Measurements from ENCODE around the gene OGFOD2. TPM values are rescaled to one million over a fixed set of nuclear protein-coding genes. Genes with fewer than 3 reads are reported as not detected.

OGFOD2 gene
- total and polyA plus RNA-seq, 2 donors, result 12.1 to 20.6 TPM

- H3K36me3 ChIP-seq (ENCODE audit: control insufficient read depth in 2 of 2, insufficient read depth in 2 of 2, low read length in 1 of 2), result peaks cover 66 to 76% of the 10 kb centered on the region in 2 donors
- peak overlapping the region; percentile 75 to 83 for H3K27ac ChIP-seq (ENCODE audit: low read depth in 1 of 2, low read length in 1 of 2)
- H3K4me1 ChIP-seq (ENCODE audit: control insufficient read depth in 2 of 2, insufficient read depth in 2 of 2, low read length in 2 of 2), result peaks cover 24 to 53% of the 10 kb centered on the region in 2 donors
These were observed 8.9 kb downstream of the OGFOD2 start for GRCh38 chr12:122983789-122984515.

GRCh38 chr12:122984612-122985337 lies 9.7 kb downstream of the OGFOD2 start:
- peaks cover 73 to 78% of the 10 kb centered on the region in 2 donors for H3K36me3 ChIP-seq (ENCODE audit: control insufficient read depth in 2 of 2, insufficient read depth in 2 of 2, low read length in 1 of 2)
- no peak overlapping the region for H3K4me3 ChIP-seq (ENCODE audit: low read length in 2 of 2)
- no peaks in the 10 kb centered on the region for H3K9me3 ChIP-seq (ENCODE audit: control insufficient read depth in 2 of 2, insufficient read depth in 1 of 2, low read length in 1 of 2)
- peaks cover 16 to 45% of the 10 kb centered on the region in 2 donors for H3K4me1 ChIP-seq (ENCODE audit: control insufficient read depth in 2 of 2, insufficient read depth in 2 of 2, low read length in 2 of 2)
- peak overlapping the region; percentile 34 to 83 for H3K27ac ChIP-seq (ENCODE audit: low read depth in 1 of 2, low read length in 1 of 2)
- 73% methylated on average over 34 of the region's 34 CpGs for WGBS
- H3K27me3 ChIP-seq (ENCODE audit: control insufficient read depth in 2 of 2, insufficient read depth in 1 of 2, low read length in 1 of 2), result no peaks in the 10 kb centered on the region
- no peak for DNase-seq (ENCODE audit: low read depth in 6 of 9, low spot score in 9 of 9)

More at GRCh38 chr12:122983789-122984515, 8.9 kb downstream of the OGFOD2 start:
- 63% methylated on average over 9 of the region's 9 CpGs for WGBS
- no peak overlapping the region for H3K4me3 ChIP-seq (ENCODE audit: low read length in 2 of 2)
- DNase-seq (ENCODE audit: low read depth in 6 of 9, low spot score in 9 of 9), result no peak
- H3K27me3 ChIP-seq (ENCODE audit: control insufficient read depth in 2 of 2, insufficient read depth in 1 of 2, low read length in 1 of 2), result no peaks in the 10 kb centered on the region
- no peaks in the 10 kb centered on the region for H3K9me3 ChIP-seq (ENCODE audit: control insufficient read depth in 2 of 2, insufficient read depth in 1 of 2, low read length in 1 of 2)

GRCh38 chr12:122985338-122986257 lies 10.6 kb downstream of the OGFOD2 start:
- no peak for DNase-seq (ENCODE audit: low read depth in 6 of 9, low spot score in 9 of 9)
- H3K9me3 ChIP-seq (ENCODE audit: control insufficient read depth in 2 of 2, insufficient read depth in 1 of 2, low read length in 1 of 2), result no peaks in the 10 kb centered on the region
- 95% methylated on average over 45 of the region's 45 CpGs for WGBS
- peaks cover 13 to 40% of the 10 kb centered on the region in 2 donors for H3K4me1 ChIP-seq (ENCODE audit: control insufficient read depth in 2 of 2, insufficient read depth in 2 of 2, low read length in 2 of 2)
- no peaks in the 10 kb centered on the region for H3K27me3 ChIP-seq (ENCODE audit: control insufficient read depth in 2 of 2, insufficient read depth in 1 of 2, low read length in 1 of 2)
- peak overlapping the region; percentile 34 to 83 for H3K27ac ChIP-seq (ENCODE audit: low read depth in 1 of 2, low read length in 1 of 2)
- H3K36me3 ChIP-seq (ENCODE audit: control insufficient read depth in 2 of 2, insufficient read depth in 2 of 2, low read length in 1 of 2), result peaks cover 81 to 86% of the 10 kb centered on the region in 2 donors
- no peak overlapping the region for H3K4me3 ChIP-seq (ENCODE audit: low read length in 2 of 2)

GRCh38 chr12:122986258-122986871 lies 11.3 kb downstream of the OGFOD2 start:
- Histone ChIP-seq H3K9me3 (ENCODE audit: control insufficient read depth in 2 of 2, insufficient read depth in 1 of 2, low read length in 1 of 2) (no peaks in the 10 kb centered on the region), H3K27ac (ENCODE audit: low read depth in 1 of 2, low read length in 1 of 2) (no peak overlapping the region), H3K27me3 (ENCODE audit: control insufficient read depth in 2 of 2, insufficient read depth in 1 of 2, low read length in 1 of 2) (no peaks in the 10 kb centered on the region), H3K4me1 (ENCODE audit: control insufficient read depth in 2 of 2, insufficient read depth in 2 of 2, low read length in 2 of 2) (peaks cover 13 to 37% of the 10 kb centered on the region in 2 donors), H3K36me3 (ENCODE audit: control insufficient read depth in 2 of 2, insufficient read depth in 2 of 2, low read length in 1 of 2) (peaks cover 89 to 94% of the 10 kb centered on the region in 2 donors), H3K4me3 (ENCODE audit: low read length in 2 of 2) (no peak overlapping the region)
- DNase-seq (ENCODE audit: low read depth in 6 of 9, low spot score in 9 of 9), result no peak
- 97% methylated on average over 40 of the region's 40 CpGs for WGBS

GRCh38 chr12:122987086-122987951 lies 12.3 kb downstream of the OGFOD2 start:
- 98% methylated on average over 39 of the region's 39 CpGs for WGBS
- DNase-seq (ENCODE audit: low read depth in 6 of 9, low spot score in 9 of 9), result no peak
- no peak overlapping the region for H3K27ac ChIP-seq (ENCODE audit: low read depth in 1 of 2, low read length in 1 of 2)
- no peaks in the 10 kb centered on the region for H3K27me3 ChIP-seq (ENCODE audit: control insufficient read depth in 2 of 2, insufficient read depth in 1 of 2, low read length in 1 of 2)
- no peaks in the 10 kb centered on the region for H3K9me3 ChIP-seq (ENCODE audit: control insufficient read depth in 2 of 2, insufficient read depth in 1 of 2, low read length in 1 of 2)
- peaks cover 6 to 28% of the 10 kb centered on the region in 2 donors for H3K4me1 ChIP-seq (ENCODE audit: control insufficient read depth in 2 of 2, insufficient read depth in 2 of 2, low read length in 2 of 2)
- H3K4me3 ChIP-seq (ENCODE audit: low read length in 2 of 2), result no peak overlapping the region
- H3K36me3 ChIP-seq (ENCODE audit: control insufficient read depth in 2 of 2, insufficient read depth in 2 of 2, low read length in 1 of 2), result peaks cover 96 to 97% of the 10 kb centered on the region in 2 donors

GRCh38 chr12:122988036-122988435 lies 13.0 kb downstream of the OGFOD2 start:
- Histone ChIP-seq H3K4me3 (ENCODE audit: low read length in 2 of 2) (no peak overlapping the region), H3K27me3 (ENCODE audit: control insufficient read depth in 2 of 2, insufficient read depth in 1 of 2, low read length in 1 of 2) (no peaks in the 10 kb centered on the region), H3K4me1 (ENCODE audit: control insufficient read depth in 2 of 2, insufficient read depth in 2 of 2, low read length in 2 of 2) (peaks cover 4 to 20% of the 10 kb centered on the region in 2 donors), H3K27ac (ENCODE audit: low read depth in 1 of 2, low read length in 1 of 2) (no peak overlapping the region), H3K36me3 (ENCODE audit: control insufficient read depth in 2 of 2, insufficient read depth in 2 of 2, low read length in 1 of 2) (peaks cover 97 to 99% of the 10 kb centered on the region in 2 donors), H3K9me3 (ENCODE audit: control insufficient read depth in 2 of 2, insufficient read depth in 1 of 2, low read length in 1 of 2) (no peaks in the 10 kb centered on the region)
- 97% methylated on average over 13 of the region's 13 CpGs for WGBS
- no peak for DNase-seq (ENCODE audit: low read depth in 6 of 9, low spot score in 9 of 9)

- H3K27ac ChIP-seq (ENCODE audit: low read depth in 1 of 2, low read length in 1 of 2), result peak overlapping the region in 1 of 2 donors; percentile 17
- H3K27me3 ChIP-seq (ENCODE audit: control insufficient read depth in 2 of 2, insufficient read depth in 1 of 2, low read length in 1 of 2), result no peaks in the 10 kb centered on the region
- no peak overlapping the region for H3K4me3 ChIP-seq (ENCODE audit: low read length in 2 of 2)
- H3K36me3 ChIP-seq (ENCODE audit: control insufficient read depth in 2 of 2, insufficient read depth in 2 of 2, low read length in 1 of 2), result peaks cover 97 to 99% of the 10 kb centered on the region in 2 donors
- peaks cover 4 to 16% of the 10 kb centered on the region in 2 donors for H3K4me1 ChIP-seq (ENCODE audit: control insufficient read depth in 2 of 2, insufficient read depth in 2 of 2, low read length in 2 of 2)
- no peaks in the 10 kb centered on the region for H3K9me3 ChIP-seq (ENCODE audit: control insufficient read depth in 2 of 2, insufficient read depth in 1 of 2, low read length in 1 of 2)
- WGBS, result 97% methylated on average over 21 of the region's 21 CpGs
- no peak for DNase-seq (ENCODE audit: low read depth in 6 of 9, low spot score in 9 of 9)
These were observed 13.7 kb downstream of the OGFOD2 start for GRCh38 chr12:122988612-122989212.

Data from thymus (tissue), 11 donors.